ENCODE results near the gene TSGA10IP. TPM values are rescaled to one million over a fixed set of nuclear protein-coding genes. Genes with fewer than 3 reads are reported as not detected.
A peak's percentile ranks its signal among the peaks of the same experiment; 100 is the strongest.

Gene TSGA10IP
- not detected for total RNA-seq

GRCh38 chr11:65945430-65945911 is at the start of gene TSGA10IP:
Gene TSGA10IP, plus strand, starts transcription at chr11:65945480. Its CDS starts 196 bp downstream, at chr11:65945676.
- Mint-ChIP-seq H3K27me3 (no peaks in the 10 kb centered on the region), H3K9me3 (no peaks in the 10 kb centered on the region), H3K4me1 (ENCODE audit: low read depth in 2 of 2) (peaks cover 6% of the 10 kb centered on the region in 2 donors), H3K36me3 (no peaks in the 10 kb centered on the region), H3K27ac (no peak within 1 kb of the TSS), H3K4me3 (no peak within 1 kb of the TSS)
- DNase-seq (ENCODE audit: low spot score) (peak; percentile 41), ATAC-seq (no peak)

- H3K4me3 Mint-ChIP-seq, result peak overlapping the region; percentile 32
- DNase-seq (ENCODE audit: low spot score) (no peak), ATAC-seq (no peak)
- H3K27ac Mint-ChIP-seq, result peak overlapping the region; percentile 67 to 81
- peaks cover 39% of the 10 kb centered on the region in 2 donors for H3K4me1 Mint-ChIP-seq (ENCODE audit: low read depth in 2 of 2)
- H3K9me3 Mint-ChIP-seq, result no peaks in the 10 kb centered on the region
- H3K27me3 Mint-ChIP-seq, result no peaks in the 10 kb centered on the region
- peaks cover 7% of the 10 kb centered on the region for H3K36me3 Mint-ChIP-seq
Observed at GRCh38 chr11:65895482-65895981, 49.7 kb upstream of the TSGA10IP start.

GRCh38 chr11:65896034-65896999 is 49.0 kb upstream of the TSGA10IP start:
- no peak for DNase-seq (ENCODE audit: low spot score)
- peak overlapping the region; percentile 32 for H3K4me3 Mint-ChIP-seq
- H3K27me3 Mint-ChIP-seq, result no peaks in the 10 kb centered on the region
- H3K36me3 Mint-ChIP-seq, result peaks cover 7% of the 10 kb centered on the region
- no peak for ATAC-seq
- peak overlapping the region; percentile 67 to 81 for H3K27ac Mint-ChIP-seq
- no peaks in the 10 kb centered on the region for H3K9me3 Mint-ChIP-seq
- H3K4me1 Mint-ChIP-seq (ENCODE audit: low read depth in 2 of 2), result peaks cover 42 to 46% of the 10 kb centered on the region in 2 donors

- no peaks in the 10 kb centered on the region for H3K27me3 Mint-ChIP-seq
- peaks cover 48 to 53% of the 10 kb centered on the region in 2 donors for H3K4me1 Mint-ChIP-seq (ENCODE audit: low read depth in 2 of 2)
- peaks cover 6% of the 10 kb centered on the region for H3K36me3 Mint-ChIP-seq
- H3K9me3 Mint-ChIP-seq, result no peaks in the 10 kb centered on the region
- ATAC-seq (no peak), DNase-seq (ENCODE audit: low spot score) (no peak)
- H3K27ac Mint-ChIP-seq, result peak overlapping the region; percentile 67 to 81
- no peak overlapping the region for H3K4me3 Mint-ChIP-seq
Observed at GRCh38 chr11:65897020-65897471, 48.2 kb upstream of the TSGA10IP start.

GRCh38 chr11:65898656-65899355 is 46.5 kb upstream of the TSGA10IP start:
- H3K4me3 Mint-ChIP-seq, result peak overlapping the region; percentile 86
- H3K27ac Mint-ChIP-seq, result peak overlapping the region; percentile 81 to 94
- no peaks in the 10 kb centered on the region for H3K9me3 Mint-ChIP-seq
- no peaks in the 10 kb centered on the region for H3K36me3 Mint-ChIP-seq
- ATAC-seq, result no peak
- no peaks in the 10 kb centered on the region for H3K27me3 Mint-ChIP-seq
- no peak for DNase-seq (ENCODE audit: low spot score)
- peaks cover 43 to 49% of the 10 kb centered on the region in 2 donors for H3K4me1 Mint-ChIP-seq (ENCODE audit: low read depth in 2 of 2)

- H3K27ac Mint-ChIP-seq, result peak overlapping the region; percentile 81 to 94
- ATAC-seq (peak; percentile 68 to 72), DNase-seq (ENCODE audit: low spot score) (peak; percentile 88)
- H3K9me3 Mint-ChIP-seq, result no peaks in the 10 kb centered on the region
- H3K27me3 Mint-ChIP-seq, result no peaks in the 10 kb centered on the region
- peaks cover 37 to 42% of the 10 kb centered on the region in 2 donors for H3K4me1 Mint-ChIP-seq (ENCODE audit: low read depth in 2 of 2)
- no peaks in the 10 kb centered on the region for H3K36me3 Mint-ChIP-seq
- peak overlapping the region; percentile 76 for H3K4me3 Mint-ChIP-seq
Observed at GRCh38 chr11:65899356-65900124, 45.7 kb upstream of the TSGA10IP start.

- H3K36me3 Mint-ChIP-seq, result no peaks in the 10 kb centered on the region
- ATAC-seq, result peak; percentile 90 to 93
Observed at GRCh38 chr11:65900125-65900898, 45.0 kb upstream of the TSGA10IP start, which contains the start of gene FOSL1. Gene FOSL1, minus strand, starts transcription at chr11:65900388. Its CDS starts 49 bp downstream, at chr11:65900339.

GRCh38 chr11:65900899-65901180 is 44.4 kb upstream of the TSGA10IP start:
- peak overlapping the region in 1 of 2 donors; percentile 69 for H3K27ac Mint-ChIP-seq
- H3K4me3 Mint-ChIP-seq, result peak overlapping the region; percentile 62
- no peaks in the 10 kb centered on the region for H3K27me3 Mint-ChIP-seq
- H3K36me3 Mint-ChIP-seq, result no peaks in the 10 kb centered on the region
- H3K4me1 Mint-ChIP-seq (ENCODE audit: low read depth in 2 of 2), result peaks cover 29 to 35% of the 10 kb centered on the region in 2 donors
- no peak for ATAC-seq
- no peaks in the 10 kb centered on the region for H3K9me3 Mint-ChIP-seq
- no peak for DNase-seq (ENCODE audit: low spot score)

More at GRCh38 chr11:65900125-65900898, 45.0 kb upstream of the TSGA10IP start, which contains the start of gene FOSL1:
- H3K27me3 Mint-ChIP-seq, result no peaks in the 10 kb centered on the region
- peaks cover 35 to 40% of the 10 kb centered on the region in 2 donors for H3K4me1 Mint-ChIP-seq (ENCODE audit: low read depth in 2 of 2)
- peak; percentile 95 for DNase-seq (ENCODE audit: low spot score)
- H3K4me3 Mint-ChIP-seq, result peak within 1 kb of the TSS; percentile 76
- peak within 1 kb of the TSS; percentile 81 to 94 for H3K27ac Mint-ChIP-seq
- no peaks in the 10 kb centered on the region for H3K9me3 Mint-ChIP-seq

- peaks cover 18 to 27% of the 10 kb centered on the region in 2 donors for H3K4me1 Mint-ChIP-seq (ENCODE audit: low read depth in 2 of 2)
- no peak for ATAC-seq
- no peaks in the 10 kb centered on the region for H3K27me3 Mint-ChIP-seq
- no peaks in the 10 kb centered on the region for H3K9me3 Mint-ChIP-seq
- no peak overlapping the region for H3K4me3 Mint-ChIP-seq
- H3K27ac Mint-ChIP-seq, result no peak overlapping the region
- no peak for DNase-seq (ENCODE audit: low spot score)
- H3K36me3 Mint-ChIP-seq, result no peaks in the 10 kb centered on the region
Observed at GRCh38 chr11:65903068-65903481, 42.2 kb upstream of the TSGA10IP start.

- Mint-ChIP-seq H3K36me3 (no peaks in the 10 kb centered on the region), H3K9me3 (no peaks in the 10 kb centered on the region), H3K4me3 (no peak overlapping the region), H3K27ac (peak overlapping the region in 1 of 2 donors; percentile 36), H3K27me3 (no peaks in the 10 kb centered on the region), H3K4me1 (ENCODE audit: low read depth in 2 of 2) (peaks cover 17 to 24% of the 10 kb centered on the region in 2 donors)
- no peak for DNase-seq (ENCODE audit: low spot score)
- no peak for ATAC-seq
Observed at GRCh38 chr11:65903715-65904114, 41.6 kb upstream of the TSGA10IP start.

- Mint-ChIP-seq H3K4me3 (no peak overlapping the region), H3K27ac (no peak overlapping the region), H3K4me1 (ENCODE audit: low read depth in 2 of 2) (peaks cover 11 to 12% of the 10 kb centered on the region in 2 donors), H3K36me3 (no peaks in the 10 kb centered on the region), H3K9me3 (no peaks in the 10 kb centered on the region), H3K27me3 (peaks cover 0 to 2% of the 10 kb centered on the region in 2 donors)
- DNase-seq (ENCODE audit: low spot score) (no peak), ATAC-seq (no peak)
Observed at GRCh38 chr11:65906602-65907001, 38.7 kb upstream of the TSGA10IP start.

- no peak overlapping the region for H3K27ac Mint-ChIP-seq
- no peaks in the 10 kb centered on the region for H3K9me3 Mint-ChIP-seq
- H3K36me3 Mint-ChIP-seq, result no peaks in the 10 kb centered on the region
- ATAC-seq (no peak), DNase-seq (ENCODE audit: low spot score) (no peak)
- H3K27me3 Mint-ChIP-seq, result peaks cover 0 to 2% of the 10 kb centered on the region in 2 donors
- peaks cover 0 to 4% of the 10 kb centered on the region in 2 donors for H3K4me1 Mint-ChIP-seq (ENCODE audit: low read depth in 2 of 2)
- H3K4me3 Mint-ChIP-seq, result no peak overlapping the region
Observed at GRCh38 chr11:65907878-65908277, 37.4 kb upstream of the TSGA10IP start.

Data from natural killer cell treated with Interleukin-12 subunit alpha and Interleukin-12 subunit beta and Interleukin-15 and Interleukin-18, amount 100 ng/mL, for 72 hours (primary cell).